K562 (cell line): ENCODE measurements around the gene CNBD2. TPM values are rescaled to one million over a fixed set of nuclear protein-coding genes. Genes with fewer than 3 reads are reported as not detected.

Experiments used
- ATAC-seq: fragments of 200-7000 bp; cut with Tn5 transposase; 3 replicates; pipeline ENCODE4 v1.9.1; 2020; ENCODE audit warnings: moderate library complexity
- BruUV-seq: library from RNA; stranded (reverse); fragments of 400-500 nt; replicated peaks from 2 replicates; lab custom pipeline; 2021; lab: Mats Ljungman, UMichigan
- CTCF ChIA-PET: fragments of 300-600 bp; formaldehyde crosslinking; extraction: SDS; loops from one replicate; lab custom pipeline; 2021; ENCODE audit warnings: low intra/inter-chr PET ratio; lab: Yijun Ruan, JAX
- POLR2A ChIA-PET: fragments of 300-600, 350-650 bp; sonication (Branson Sonifier 250); formaldehyde crosslinking; extraction: SDS; loops from one replicate; lab custom pipeline; 2021; ENCODE audit warnings: antibody characterized with exemption, inconsistent platforms; lab: Yijun Ruan, JAX
- DNase-seq, 4 experiments: peaks; one replicate each; pipeline versions ENCODE4 v3.0.0 to v3.0.0-alpha.2; 2011 to 2018; ENCODE audit warnings: low spot score in 3 of 4, mixed read lengths in 3 of 4; ENCODE audit errors: extremely low read depth in 1 of 4
- FAIRE-seq: peaks from 2 replicates; lab custom pipeline; 2011; peaks lifted over from hg19 to GRCh38; lab: Jason Lieb, UNC
- H2AFZ ChIP-seq: 2 replicates; pipeline ENCODE4 v1.6.0; 2011; ENCODE audit warnings: low read depth, low read length, control low read depth, inconsistent platforms
- H3K27ac ChIP-seq: fragments of 200-600 bp; 3 replicates; pipeline ENCODE4 v1.8.0; 2011; ENCODE audit warnings: low read depth, mild to moderate bottlenecking, control low read depth, inconsistent platforms, low read length, moderate library complexity, mixed read lengths; ENCODE audit errors: extremely low read depth
- H3K27me3 ChIP-seq, 2 experiments: fragments of 300-600 bp in 1 of 2; 2 replicates in 1 of 2; 3 replicates in 1 of 2; pipeline versions ENCODE4 v1.6.0 to v1.8.0; 2011; ENCODE audit warnings: inconsistent platforms in 2 of 2, low read length in 2 of 2, mild to moderate bottlenecking in 1 of 2, mixed read lengths in 1 of 2, moderate library complexity in 1 of 2; ENCODE audit not compliant: control insufficient read depth in 2 of 2, insufficient read depth in 2 of 2
- H3K36me3 ChIP-seq: fragments of 300-600 bp; 3 replicates; pipeline ENCODE4 v1.8.0; 2011; ENCODE audit warnings: mild to moderate bottlenecking, low read length, inconsistent platforms; ENCODE audit not compliant: control insufficient read depth, insufficient read depth
- H3K4me1 ChIP-seq, 2 experiments: fragments of 200-600 bp in 1 of 2; replicated peaks in 1 of 2; 2 replicates in 1 of 2; 3 replicates in 1 of 2; pipeline versions ENCODE4 v1.5.1 to v1.8.0; 2011; ENCODE audit warnings: inconsistent platforms in 2 of 2, low read length in 2 of 2, mild to moderate bottlenecking in 1 of 2, mixed read lengths in 1 of 2, moderate library complexity in 1 of 2; ENCODE audit not compliant: control insufficient read depth in 2 of 2, insufficient read depth in 2 of 2
- H3K4me2 ChIP-seq: 2 replicates; pipeline ENCODE4 v1.6.1; 2011; ENCODE audit warnings: low read length, control low read depth, inconsistent platforms, mixed read lengths; ENCODE audit not compliant: insufficient read depth
- H3K4me3 ChIP-seq: fragments of 200-600 bp; sonication (generic), shearing (Covaris generic); 2 replicates; pipeline ENCODE4 v1.5.1; 2016; ENCODE audit warnings: control low read depth, inconsistent platforms
- H3K79me2 ChIP-seq: fragments of 200-600 bp; 3 replicates; pipeline ENCODE4 v1.8.0; 2011; ENCODE audit warnings: low read length, inconsistent platforms; ENCODE audit not compliant: control insufficient read depth, insufficient read depth
- H3K9ac ChIP-seq, 2 experiments: 2 replicates each; pipeline versions ENCODE4 v1.6.0 to v1.6.1; 2011; ENCODE audit warnings: low read depth in 2 of 2, low read length in 2 of 2, control low read depth in 1 of 2, inconsistent platforms in 1 of 2, mild to moderate bottlenecking in 1 of 2, mixed read lengths in 1 of 2; ENCODE audit not compliant: insufficient read depth in 1 of 2
- H3K9me1 ChIP-seq: one replicate; pipeline ENCODE4 v1.6.0; 2011; ENCODE audit warnings: inconsistent platforms, mild to moderate bottlenecking, low read length, moderate library complexity; ENCODE audit not compliant: control insufficient read depth, insufficient read depth
- H3K9me3 ChIP-seq: replicated peaks from 2 replicates; pipeline ENCODE4 v1.5.1; 2011; ENCODE audit warnings: low read depth, low read length, inconsistent platforms; ENCODE audit not compliant: control insufficient read depth, insufficient read depth
- H4K20me1 ChIP-seq: replicated peaks from 2 replicates; pipeline ENCODE4 v1.6.1; 2011; ENCODE audit warnings: low read length, inconsistent platforms, mixed read lengths; ENCODE audit not compliant: control insufficient read depth, insufficient read depth
- BHLHE40 ChIP-seq: IDR thresholded peaks from 2 replicates; pipeline ENCODE4 v1.6.1; 2011; ENCODE audit warnings: low read length, improper control_type of control experiment
- GATA2 ChIP-seq: sonication (generic); formaldehyde crosslinking; IDR thresholded peaks from 2 replicates; pipeline ENCODE4 v1.4.0; 2020; ENCODE audit warnings: mild to moderate bottlenecking, missing genetic modification reagents
- NFIC ChIP-seq: fragments of 450-650 bp; IDR thresholded peaks from 2 replicates; pipeline ENCODE4 v1.6.1; 2017; ENCODE audit warnings: mild to moderate bottlenecking, inconsistent platforms
- NR2C2 ChIP-seq, 2 experiments: fragments of 200-800 bp in 1 of 2; sonication (Bioruptor generic) in 1 of 2; sonication (generic) in 1 of 2; formaldehyde crosslinking in 1 of 2; IDR thresholded peaks; 2 replicates each; pipeline versions ENCODE4 v1.6.1 to v1.8.0; 2016 to 2022; ENCODE audit warnings: mild to moderate bottlenecking in 1 of 2, missing compliant biosample characterization in 1 of 2, missing genetic modification characterization in 1 of 2, missing genetic modification reagents in 1 of 2
- SMARCA4 ChIP-seq: fragments of 450-650 bp; IDR thresholded peaks from 2 replicates; pipeline ENCODE4 v1.6.1; 2016
- ZNF24 ChIP-seq: fragments of 450-650 bp; IDR thresholded peaks from 2 replicates; pipeline ENCODE4 v1.6.1; 2016
- WGBS: fragments of 100-300 bp; shearing (Covaris generic); methylation state at CpG from one replicate; pipeline ENCODE4 v1.1.6; 2016; ENCODE audit warnings: low coverage, mixed read lengths; ENCODE audit not compliant: insufficient coverage; ENCODE audit errors: missing lambda C conversion rate; 5-methylcytosine and 5-hydroxymethylcytosine counted together
- in situ Hi-C: fragments of 300-500 bp; cut with MboI; formaldehyde crosslinking; loops from 4 replicates; pipeline ENCODE4 v1.15.0; 2018; ENCODE audit warnings: inconsistent platforms, mixed read lengths
- intact Hi-C: fragments of 100-400 bp; cut with micrococcal nuclease; formaldehyde crosslinking; loops from 2 replicates; pipeline ENCODE4 v1.14.2; 2022
- polyA plus RNA-seq, 8 experiments: library from polyadenylated mRNA; depleted of rRNA in 4 of 8; stranded (reverse) in 5 of 8; unstranded in 3 of 8; fragments of >200 nt; fragmentation: Nextera tagmentation in 2 of 8; fragmentation: Illumina TruSeq in 1 of 8; extraction: Ambion mirVana in 2 of 8; extraction: Trizol in 1 of 8; gene quantifications; 2 replicates each; pipeline versions ENCODE4 v1.2.1 to v1.2.3, GENCODE V29; 2011 to 2014; ENCODE audit warnings: inconsistent platforms in 1 of 8, missing spikeins in 1 of 8
- total RNA-seq, 7 experiments: library from RNA; depleted of rRNA in 6 of 7; stranded (reverse); fragments of >200 nt in 6 of 7; fragmentation: Illumina TruSeq in 2 of 7; extraction: Trizol in 2 of 7; gene quantifications; 2 replicates each; pipeline versions ENCODE4 v1.2.1 to v1.2.3, GENCODE V29; 2011 to 2021; ENCODE audit warnings: low replicate concordance in 1 of 7

The CNBD2 gene
- total and polyA plus RNA-seq, 9 of the 15 experiments (the other 6 are each of a cell fraction or from before 2014, with no cell fraction given) = 3.2 to 17.5 (median 5.3) TPM

DNA sequence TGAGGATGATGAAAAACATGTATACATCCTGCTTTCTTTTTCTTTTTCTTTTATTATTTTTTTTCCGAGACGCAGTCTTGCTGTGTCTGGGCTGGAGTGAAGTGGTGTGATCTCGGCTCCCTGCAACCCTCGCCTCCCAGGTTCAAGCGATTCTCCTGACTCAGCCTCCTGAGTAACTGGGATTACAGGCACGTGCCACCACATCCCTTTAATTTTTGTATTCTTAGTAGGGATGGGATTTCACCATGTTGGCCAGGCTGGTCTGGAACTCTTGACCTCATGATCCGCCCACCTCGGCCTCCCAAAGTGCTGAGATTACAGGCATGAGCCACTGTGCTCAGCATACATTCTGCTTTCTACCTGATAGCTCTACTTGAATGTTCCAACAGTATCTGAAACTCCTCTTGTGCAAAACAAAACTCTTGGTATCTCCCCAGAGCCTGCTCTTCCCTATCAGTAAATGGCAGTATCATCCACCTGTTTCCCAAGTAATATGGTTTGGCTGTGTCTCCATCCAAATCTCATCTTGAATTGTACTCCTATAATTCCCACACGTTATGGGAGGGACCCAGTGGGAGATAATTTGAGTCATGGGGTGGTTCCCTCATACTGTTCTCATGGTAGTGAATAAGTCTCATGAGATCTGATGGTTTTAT is 85.6 kb downstream of the CNBD2 start (continued):
- peak; percentile 19; the same call in 1 of the 2 replicates for TF ChIP-seq SMARCA4
- peak; percentile 52 for TF ChIP-seq NFIC
- peak; percentile 34; the same call in 1 of the 2 replicates for TF ChIP-seq BHLHE40
- TF ChIP-seq GATA2 (CRISPR knock-in tag) = 0 out of 2 replicates have a peak, but pooled peaks have one; percentile 4

DNA sequence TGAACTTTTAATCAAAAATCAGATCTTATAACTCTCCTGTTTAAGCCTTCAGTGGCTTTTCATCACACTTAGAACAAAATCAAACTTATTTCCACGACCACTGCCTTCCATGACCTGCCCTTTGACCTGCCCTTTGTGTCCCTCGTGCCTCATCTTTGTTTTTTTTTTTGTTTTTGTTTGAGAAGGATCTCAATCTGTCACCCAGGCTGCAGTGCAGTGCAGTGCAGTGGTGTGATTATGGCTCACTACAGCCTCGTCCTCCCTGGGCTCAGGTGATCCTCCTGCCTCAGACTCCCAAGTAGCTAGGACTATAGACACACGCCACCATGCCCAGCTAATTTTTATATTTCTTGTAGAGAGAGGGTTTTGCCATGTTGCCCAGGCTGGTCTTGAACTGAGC is 86.8 kb downstream of the CNBD2 start:
- ChIA-PET CTCF (no interaction called here), POLR2A (interaction anchor here (0.6 kb wide), 2 partner anchors 74 to 1243 kb away, joined by 3 read pairs; no protein-coding TSS in a partner anchor)
- no peaks in the 10 kb centered on the region for H3K36me3 ChIP-seq
- H3K9ac ChIP-seq = no peak overlapping the region
- H3K79me2 ChIP-seq = peaks cover 12% of the 10 kb centered on the region
- no peak overlapping the region for H2AFZ ChIP-seq
- no peak for ATAC-seq
- no peaks in the 10 kb centered on the region for H4K20me1 ChIP-seq
- no peaks in the 10 kb centered on the region for H3K9me3 ChIP-seq
- no peak for FAIRE-seq
- DNase-seq = no peak
- intact Hi-C loops = no loop called here
- peaks cover 8 to 26% of the 10 kb centered on the region in 2 experiments for H3K4me1 ChIP-seq
- no peaks in the 10 kb centered on the region for H3K27me3 ChIP-seq
- in situ Hi-C loops = no loop called here
- no peak overlapping the region for H3K4me2 ChIP-seq
- 34% methylated on average over 4 of the region's 4 CpGs for WGBS
- no TSS peak for BruUV-seq
- H3K27ac ChIP-seq = no peak overlapping the region
- no peak overlapping the region for H3K4me3 ChIP-seq
- H3K9me1 ChIP-seq = no peaks in the 10 kb centered on the region
- TF ChIP-seq ZNF24 (no peak), NR2C2 (CRISPR knock-in tag; IDR thresholded peaks at IDR 0.05) (no peak), NR2C2 (tag; IDR thresholded peaks at IDR 0.05) (peak; percentile 47; the same call in 1 of the 2 replicates)
- TF ChIP-seq, all 486 proteins: peak for 1
